NCI-H1694 (cell line): ENCODE results near the gene PSMA4.
A peak's percentile ranks its signal among the peaks of the same experiment; 100 is the strongest.
"Not testable (repeated sequence)": the region's sequence is repeated elsewhere in the genome, so short reads cannot be mapped to it uniquely, and the experiment has no call there.

Experiments used
- DNase-seq: peaks from one replicate; lab custom pipeline; 2025; lab: John Stamatoyannopoulos, UW

PSMA4 gene

GRCh38 chr15:78551902-78552301 lies 11.7 kb downstream of the PSMA4 start:
- DNase-seq, result no peak

GRCh38 chr15:78552597-78552996 lies 12.4 kb downstream of the PSMA4 start:
- no peak for DNase-seq

- not testable (repeated sequence) for DNase-seq
These were observed 20.0 kb downstream of the PSMA4 start for GRCh38 chr15:78560201-78560600.

GRCh38 chr15:78561490-78561889 lies 21.2 kb downstream of the PSMA4 start:
- no peak for DNase-seq

GRCh38 chr15:78563092-78563491 lies 22.8 kb downstream of the PSMA4 start:
- DNase-seq, result no peak

GRCh38 chr15:78564743-78565096 lies 24.5 kb downstream of the PSMA4 start:
- no peak for DNase-seq

- DNase-seq, result peak; percentile 88
These were observed 25.1 kb downstream of the PSMA4 start, which contains the start of gene CHRNA5 for GRCh38 chr15:78565097-78565950. TSS of gene CHRNA5 (plus strand) at chr15:78565520. CDS start at chr15:78565720, 200 bp downstream.

- no peak for DNase-seq
These were observed 25.9 kb downstream of the PSMA4 start for GRCh38 chr15:78565951-78566774.

GRCh38 chr15:78567531-78567930 lies 27.3 kb downstream of the PSMA4 start:
- no peak for DNase-seq

GRCh38 chr15:78570710-78571109 lies 30.5 kb downstream of the PSMA4 start:
- DNase-seq, result no peak

GRCh38 chr15:78571382-78571781 lies 31.1 kb downstream of the PSMA4 start:
- DNase-seq, result no peak

GRCh38 chr15:78573416-78573815 lies 33.2 kb downstream of the PSMA4 start:
- DNase-seq, result no peak

GRCh38 chr15:78574944-78575343 lies 34.7 kb downstream of the PSMA4 start:
- DNase-seq, result no peak

- no peak for DNase-seq
These were observed 57.3 kb downstream of the PSMA4 start for GRCh38 chr15:78597583-78597982.

GRCh38 chr15:78598348-78598747 lies 58.1 kb downstream of the PSMA4 start:
- no peak for DNase-seq

- no peak for DNase-seq
These were observed 58.9 kb downstream of the PSMA4 start for GRCh38 chr15:78599189-78599588.
